Right lobe of liver (tissue), 6 donors: Measurements from ENCODE around the gene ALOXE3. TPM values are rescaled to one million over a fixed set of nuclear protein-coding genes. Genes with fewer than 3 reads are reported as not detected.

Experiments
- ATAC-seq, 4 donors: fragments of 200-7000 bp; cut with Tn5 transposase; one replicate each; pipeline ENCODE4 v1.9.1; 2020; ENCODE audit warnings: mild to moderate bottlenecking in 4 of 4, moderate library complexity in 4 of 4
- DNase-seq, 3 donors: peaks; one replicate each; pipeline ENCODE4 v3.0.0-alpha.2; 2020
- H3K27ac ChIP-seq, 3 donors: fragments of 200-600 bp; one replicate each; pipeline ENCODE4 v1.8.0; 2022
- H3K27me3 ChIP-seq, 2 donors: fragments of 200-600 bp; one replicate each; pipeline ENCODE4 v1.8.0; 2022
- H3K36me3 ChIP-seq, 4 donors: fragments of 200-600 bp; sonication (generic) in 1 of 4; one replicate each; pipeline versions ENCODE4 v1.5.1 to v1.8.0; 2017 to 2022; ENCODE audit warnings: control low read depth in 1 of 4
- H3K4me1 ChIP-seq, 4 donors: fragments of 200-600 bp; sonication (generic) in 1 of 4; one replicate each; pipeline versions ENCODE4 v1.5.1 to v1.8.0; 2017 to 2022; ENCODE audit warnings: control low read depth in 1 of 4
- H3K4me3 ChIP-seq, 3 donors: fragments of 200-600 bp; one replicate each; pipeline ENCODE4 v1.8.0; 2022
- H3K9me3 ChIP-seq, 4 donors: fragments of 200-600 bp; sonication (generic) in 1 of 4; one replicate each; pipeline versions ENCODE4 v1.5.1 to v1.8.0; 2017 to 2022; ENCODE audit warnings: control low read depth in 1 of 4
- POLR2A ChIP-seq: fragments of 450-650 bp; IDR thresholded peaks from one replicate; pipeline ENCODE4 v1.6.1; 2017; ENCODE audit warnings: antibody characterized with exemption, mild to moderate bottlenecking
- WGBS: methylation state at CpG from one replicate; pipeline ENCODE4 v1.1.6; 2018; ENCODE audit warnings: low coverage, low lambda C conversion rate; ENCODE audit not compliant: insufficient coverage; ENCODE audit errors: missing lambda C conversion rate; 5-methylcytosine and 5-hydroxymethylcytosine counted together
- intact Hi-C, 2 donors: fragments of 100-400 bp; cut with DNase I; formaldehyde crosslinking; loops; one replicate each; pipeline versions ENCODE4 v1.11.2 to v1.14.1; 2022
- microRNA-seq, 2 donors: library from miRNA; unstranded; fragments of <30 nt; microRNA quantifications; one replicate each; pipeline ENCODE4, GENCODE V29; 2019 to 2020
- small RNA-seq, 2 experiments: library from RNA; depleted of rRNA; stranded (forward); fragments of <200 nt; gene quantifications; one replicate each; pipeline ENCODE3, GENCODE V24; 2016
- total RNA-seq, 6 experiments: library from RNA; depleted of rRNA in 2 of 6; stranded (reverse); fragments of >200 nt in 2 of 6; fragmentation: NEBNext Ultra II Directional in 3 of 6; extraction: Animal tissue kit (Norgen Biotek cat#: 25700) in 3 of 6; gene quantifications; one replicate each; pipeline versions ENCODE4 v1.1.0 to v1.2.4, GENCODE V29; 2016 to 2023
- TF ChIP-seq, protein P1 (sequence below), 4 donors: fragments of 200-600 bp in 3 of 4; fragments of 450-650 bp in 1 of 4; IDR thresholded peaks; one replicate each; pipeline versions ENCODE4 v1.5.1 to v1.8.0; 2016 to 2022; ENCODE audit warnings: antibody characterized with exemption in 4 of 4, mild to moderate bottlenecking in 2 of 4
- donor health status: DM: no; HTN: yes; CAD: no.
- donor health status: DM: no; HTN: no; CAD: no.
- donor health status: DM: no; HTN: no; CAD: no.
- donor health status: DM: no; HTN: yes; CAD: no.
- donor health status: DM: no; HTN: yes; CAD: no.

The ALOXE3 gene
- total RNA-seq, 6 experiments from 2014 or later: not detected

DNA sequence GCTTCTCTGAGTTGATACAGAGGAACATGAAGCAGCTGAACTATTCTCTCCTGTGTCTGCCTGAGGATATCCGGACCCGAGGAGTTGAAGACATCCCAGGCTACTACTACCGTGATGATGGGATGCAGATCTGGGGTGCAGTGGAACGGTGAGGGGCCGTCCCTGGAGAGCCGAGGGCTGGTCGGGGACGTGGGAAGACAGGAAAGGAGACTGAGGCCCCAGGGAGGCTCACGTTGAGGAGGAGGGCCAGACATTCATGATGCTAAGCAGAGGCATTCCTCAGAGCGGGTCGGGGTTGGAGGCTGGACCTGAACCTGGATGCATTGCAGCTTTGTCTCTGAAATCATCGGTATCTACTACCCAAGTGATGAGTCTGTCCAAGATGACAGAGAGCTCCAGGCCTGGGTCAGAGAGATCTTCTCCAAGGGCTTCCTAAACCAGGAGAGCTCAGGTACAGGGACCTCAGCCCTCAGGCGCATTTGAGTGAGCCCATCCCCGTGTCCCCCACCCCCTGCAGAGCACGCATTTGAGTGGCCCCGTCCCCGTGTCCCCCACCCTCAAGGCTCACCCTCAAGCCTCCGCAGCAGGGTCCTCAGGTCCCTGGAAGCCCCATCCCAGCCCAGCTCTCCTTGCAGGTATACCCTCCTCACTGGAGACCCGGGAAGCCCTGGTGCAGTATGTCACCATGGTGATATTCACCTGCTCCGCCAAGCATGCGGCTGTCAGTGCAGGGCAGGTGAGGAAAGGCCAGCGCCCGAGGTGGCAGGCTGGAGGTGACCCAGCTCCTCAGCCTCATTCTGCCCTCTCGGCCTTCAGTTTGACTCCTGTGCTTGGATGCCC lies 71.2 kb downstream of the ALOXE3 start:
- no peak overlapping the region for H3K27ac ChIP-seq
- H3K27me3 ChIP-seq: no peaks in the 10 kb centered on the region
- H3K36me3 ChIP-seq: no peaks in the 10 kb centered on the region
- H3K4me1 ChIP-seq: no peaks in the 10 kb centered on the region
- no peak for ATAC-seq
- no peak overlapping the region for H3K4me3 ChIP-seq
- WGBS: 60% methylated on average over 4 of the region's 24 CpGs
- intact Hi-C loops: loop anchor here in 1 of 2 donors (10.0 kb wide), 1 partner anchor 142 kb away; no protein-coding TSS in a partner anchor
- no peak for TF ChIP-seq POLR2A
- TF ChIP-seq, protein P1, sequence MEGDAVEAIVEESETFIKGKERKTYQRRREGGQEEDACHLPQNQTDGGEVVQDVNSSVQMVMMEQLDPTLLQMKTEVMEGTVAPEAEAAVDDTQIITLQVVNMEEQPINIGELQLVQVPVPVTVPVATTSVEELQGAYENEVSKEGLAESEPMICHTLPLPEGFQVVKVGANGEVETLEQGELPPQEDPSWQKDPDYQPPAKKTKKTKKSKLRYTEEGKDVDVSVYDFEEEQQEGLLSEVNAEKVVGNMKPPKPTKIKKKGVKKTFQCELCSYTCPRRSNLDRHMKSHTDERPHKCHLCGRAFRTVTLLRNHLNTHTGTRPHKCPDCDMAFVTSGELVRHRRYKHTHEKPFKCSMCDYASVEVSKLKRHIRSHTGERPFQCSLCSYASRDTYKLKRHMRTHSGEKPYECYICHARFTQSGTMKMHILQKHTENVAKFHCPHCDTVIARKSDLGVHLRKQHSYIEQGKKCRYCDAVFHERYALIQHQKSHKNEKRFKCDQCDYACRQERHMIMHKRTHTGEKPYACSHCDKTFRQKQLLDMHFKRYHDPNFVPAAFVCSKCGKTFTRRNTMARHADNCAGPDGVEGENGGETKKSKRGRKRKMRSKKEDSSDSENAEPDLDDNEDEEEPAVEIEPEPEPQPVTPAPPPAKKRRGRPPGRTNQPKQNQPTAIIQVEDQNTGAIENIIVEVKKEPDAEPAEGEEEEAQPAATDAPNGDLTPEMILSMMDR (IDR thresholded peaks at IDR 0.05): no peak
- H3K9me3 ChIP-seq: no peaks in the 10 kb centered on the region
- no peak for DNase-seq

- ATAC-seq (no peak), DNase-seq (no peak)
- H3K9me3 ChIP-seq: no peaks in the 10 kb centered on the region
- no peak for TF ChIP-seq POLR2A
- TF ChIP-seq, protein P1 (IDR thresholded peaks at IDR 0.05): no peak
- H3K4me1 ChIP-seq: no peaks in the 10 kb centered on the region
- intact Hi-C loops: loop anchor here in 1 of 2 donors (10.0 kb wide), 1 partner anchor 142 kb away; no protein-coding TSS in a partner anchor
- 75% methylated on average over 4 of the region's 11 CpGs for WGBS
- no peak overlapping the region for H3K27ac ChIP-seq
- no peaks in the 10 kb centered on the region for H3K36me3 ChIP-seq
- H3K27me3 ChIP-seq: no peaks in the 10 kb centered on the region
- H3K4me3 ChIP-seq: no peak overlapping the region
Measured at GRCh38 chr17:8046306-8046928, 71.9 kb downstream of the ALOXE3 start.

Small RNA genes lying within 50 kb of the gene (microRNA-seq; reads per million reads assigned to microRNA genes)
- 0 reads per million in 2 donors for gene MIR4314
- gene MIR6883: 0.29 to 0.64 reads per million in 2 donors

Small RNA genes lying within 50 kb of the gene (small RNA-seq; reads per million reads assigned to genes)
- gene MIR4314: 0 reads per million in 2 experiments

Other genes starting within 250 kb of the ALOXE3 start
- 1 to 10 TPM; 3.2 to 7.2 (median 5.1) TPM for gene CHD3, start 229.7 kb downstream of the ALOXE3 start, total RNA-seq
- gene RNF227, start 202.2 kb downstream of the ALOXE3 start, total RNA-seq: under 1 TPM; 0.18 to 0.70 (median 0.46) TPM
- gene KCNAB3, start 188.7 kb downstream of the ALOXE3 start, total RNA-seq: 1 to 10 TPM in 3 of 6 experiments, under 1 TPM in 2, not detected in 1; 0.61 to 2.9 (median 1.0) TPM
- gene TRAPPC1, start 186.6 kb downstream of the ALOXE3 start, total RNA-seq: 10 to 100 TPM; 43.7 to 57.1 (median 48.3) TPM
- gene CNTROB, start 186.3 kb downstream of the ALOXE3 start, total RNA-seq: 10 to 100 TPM in 2 of 6 experiments, 1 to 10 TPM in 4; 7.3 to 12.7 (median 9.4) TPM
- under 1 TPM in 1 of 6 experiments, not detected in 5; 0.33 TPM for gene GUCY2D, start 115.9 kb downstream of the ALOXE3 start, total RNA-seq
- 1 to 10 TPM in 2 of 6 experiments, under 1 TPM in 4; 0.22 to 2.2 (median 0.72) TPM for gene ALOX15B, start 79.5 kb downstream of the ALOXE3 start, total RNA-seq
- not detected for gene ALOX12B, start 30.8 kb downstream of the ALOXE3 start, total RNA-seq
- not detected for gene HES7, start 5.6 kb upstream of the ALOXE3 start, total RNA-seq
- gene PER1, start 33.9 kb upstream of the ALOXE3 start, total RNA-seq: 100 to 1,000 TPM in 1 of 6 experiments, 10 to 100 TPM in 5; 25.7 to 118 (median 55.2) TPM
- gene VAMP2, start 44.4 kb upstream of the ALOXE3 start, total RNA-seq: 10 to 100 TPM in 4 of 6 experiments, 1 to 10 TPM in 2; 4.4 to 18.6 (median 13.2) TPM
- 1 to 10 TPM; 2.3 to 5.0 (median 3.4) TPM for gene TMEM107, start 57.9 kb upstream of the ALOXE3 start, total RNA-seq
- gene BORCS6, start 71.7 kb upstream of the ALOXE3 start, total RNA-seq: 1 to 10 TPM; 3.1 to 5.3 (median 4.2) TPM
- 1 to 10 TPM in 4 of 6 experiments, under 1 TPM in 2; 0.26 to 3.9 (median 1.5) TPM for gene AURKB, start 92.1 kb upstream of the ALOXE3 start, total RNA-seq
- 10 to 100 TPM in 5 of 6 experiments, 1 to 10 TPM in 1; 8.5 to 29.1 (median 21.1) TPM for gene CTC1, start 129.5 kb upstream of the ALOXE3 start, total RNA-seq
- 10 to 100 TPM in 5 of 6 experiments, 1 to 10 TPM in 1; 10.0 to 21.0 (median 15.6) TPM for gene PFAS, start 130.8 kb upstream of the ALOXE3 start, total RNA-seq
- gene RANGRF, start 170.2 kb upstream of the ALOXE3 start, total RNA-seq: 1 to 10 TPM; 4.7 to 9.5 (median 6.8) TPM
- 1 to 10 TPM in 4 of 6 experiments, under 1 TPM in 2; 0.49 to 3.0 (median 1.6) TPM for gene SLC25A35, start 176.9 kb upstream of the ALOXE3 start, total RNA-seq
- 10 to 100 TPM in 1 of 6 experiments, 1 to 10 TPM in 5; 1.6 to 12.2 (median 2.5) TPM for gene ARHGEF15, start 191.7 kb upstream of the ALOXE3 start, total RNA-seq
- not detected for gene ODF4, start 221.3 kb upstream of the ALOXE3 start, total RNA-seq